Type B pancreatic cell (in vitro differentiated cells): ENCODE measurements around the gene CLIP4. TPM values are rescaled to one million over a fixed set of nuclear protein-coding genes. Genes with fewer than 3 reads are reported as not detected.

Source experiments
- DNase-seq: peaks from one replicate; pipeline ENCODE4 v3.0.0; 2021; ENCODE audit warnings: mixed read lengths; ENCODE audit not compliant: unreplicated experiment; ENCODE audit errors: extremely low spot score
- H3K27ac Mint-ChIP-seq: 2 replicates; pipeline ENCODE4 v1.8.0; 2021; ENCODE audit warnings: mild to moderate bottlenecking, mixed read lengths
- H3K27me3 Mint-ChIP-seq: 2 replicates; pipeline ENCODE4 v1.8.0; 2021; ENCODE audit warnings: mixed read lengths
- H3K36me3 Mint-ChIP-seq: 2 replicates; pipeline ENCODE4 v1.8.0; 2021; ENCODE audit warnings: mixed read lengths
- H3K4me1 Mint-ChIP-seq: one replicate; pipeline ENCODE4 v1.8.0; 2021; ENCODE audit warnings: mixed read lengths; ENCODE audit not compliant: unreplicated experiment
- H3K4me3 Mint-ChIP-seq: 2 replicates; pipeline ENCODE4 v1.8.0; 2021; ENCODE audit warnings: mild to moderate bottlenecking, mixed read lengths
- H3K9me3 Mint-ChIP-seq: 2 replicates; pipeline ENCODE4 v1.8.0; 2021; ENCODE audit warnings: mixed read lengths
- total RNA-seq: library from RNA; stranded (reverse); gene quantifications from 2 replicates; pipeline ENCODE4 v1.2.1, GENCODE V29; 2021; ENCODE audit warnings: low replicate concordance
- TF ChIP-seq, protein P1 (sequence below): fragments of 200-600 bp; sonication (generic); conservative IDR thresholded peaks from 2 replicates; pipeline ENCODE4 v1.5.0; 2021; ENCODE audit warnings: antibody characterized with exemption, mild to moderate bottlenecking

The CLIP4 gene
- total RNA-seq, 1 donor from 2014 or later, result 12.1 TPM

DNA sequence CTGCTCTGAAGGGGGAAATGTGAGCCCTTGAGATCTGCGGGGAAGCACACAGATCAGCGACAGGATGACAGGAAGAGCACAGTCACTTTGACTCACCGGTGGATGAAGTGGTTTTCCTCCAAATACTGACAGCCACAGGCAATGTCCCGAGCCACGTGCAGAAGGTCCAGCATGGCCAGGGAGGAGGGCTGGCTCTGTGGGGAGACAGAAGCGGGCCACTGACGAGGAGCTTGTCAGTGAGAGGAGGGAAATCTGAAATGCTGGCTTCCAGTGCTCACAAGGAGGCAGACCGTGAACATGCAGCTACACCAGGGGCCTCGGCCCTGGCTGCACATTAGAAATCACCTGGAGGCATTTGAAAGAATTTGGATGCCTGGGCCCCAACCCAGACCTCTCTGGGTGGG is 98.7 kb downstream of the CLIP4 start:
- peak; percentile 56 for DNase-seq
- Mint-ChIP-seq H3K4me3 (no peak overlapping the region), H3K27ac (no peak overlapping the region), H3K4me1 (peaks cover 12% of the 10 kb centered on the region), H3K9me3 (no peaks in the 10 kb centered on the region), H3K36me3 (no peaks in the 10 kb centered on the region), H3K27me3 (no peaks in the 10 kb centered on the region)
- TF ChIP-seq, protein P1, sequence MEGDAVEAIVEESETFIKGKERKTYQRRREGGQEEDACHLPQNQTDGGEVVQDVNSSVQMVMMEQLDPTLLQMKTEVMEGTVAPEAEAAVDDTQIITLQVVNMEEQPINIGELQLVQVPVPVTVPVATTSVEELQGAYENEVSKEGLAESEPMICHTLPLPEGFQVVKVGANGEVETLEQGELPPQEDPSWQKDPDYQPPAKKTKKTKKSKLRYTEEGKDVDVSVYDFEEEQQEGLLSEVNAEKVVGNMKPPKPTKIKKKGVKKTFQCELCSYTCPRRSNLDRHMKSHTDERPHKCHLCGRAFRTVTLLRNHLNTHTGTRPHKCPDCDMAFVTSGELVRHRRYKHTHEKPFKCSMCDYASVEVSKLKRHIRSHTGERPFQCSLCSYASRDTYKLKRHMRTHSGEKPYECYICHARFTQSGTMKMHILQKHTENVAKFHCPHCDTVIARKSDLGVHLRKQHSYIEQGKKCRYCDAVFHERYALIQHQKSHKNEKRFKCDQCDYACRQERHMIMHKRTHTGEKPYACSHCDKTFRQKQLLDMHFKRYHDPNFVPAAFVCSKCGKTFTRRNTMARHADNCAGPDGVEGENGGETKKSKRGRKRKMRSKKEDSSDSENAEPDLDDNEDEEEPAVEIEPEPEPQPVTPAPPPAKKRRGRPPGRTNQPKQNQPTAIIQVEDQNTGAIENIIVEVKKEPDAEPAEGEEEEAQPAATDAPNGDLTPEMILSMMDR, result no peak

DNA sequence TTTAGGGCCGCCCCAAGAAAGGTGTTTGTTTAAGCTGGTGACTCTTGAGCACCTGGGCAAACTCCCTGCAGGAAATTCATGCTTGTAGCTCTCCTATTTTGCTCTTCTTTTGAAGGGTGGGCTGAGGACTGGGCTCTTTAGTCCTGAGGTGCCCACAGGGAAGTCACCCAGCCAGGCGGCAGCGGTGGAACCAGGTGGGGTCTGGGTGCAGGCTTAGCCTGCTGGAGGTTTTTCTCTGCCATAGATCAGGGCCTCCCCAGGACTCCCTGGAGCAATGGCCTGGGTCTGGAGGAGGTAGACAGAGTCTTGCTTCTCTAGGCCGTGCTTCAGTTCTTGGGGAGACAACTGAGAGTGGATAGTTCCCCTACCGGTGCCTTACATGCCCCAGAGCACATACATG is 99.9 kb downstream of the CLIP4 start:
- Mint-ChIP-seq H3K36me3 (no peaks in the 10 kb centered on the region), H3K27ac (no peak overlapping the region), H3K27me3 (no peaks in the 10 kb centered on the region), H3K9me3 (no peaks in the 10 kb centered on the region), H3K4me1 (peaks cover 12% of the 10 kb centered on the region), H3K4me3 (no peak overlapping the region)
- TF ChIP-seq, protein P1, result no peak
- peak; percentile 58 for DNase-seq

DNA sequence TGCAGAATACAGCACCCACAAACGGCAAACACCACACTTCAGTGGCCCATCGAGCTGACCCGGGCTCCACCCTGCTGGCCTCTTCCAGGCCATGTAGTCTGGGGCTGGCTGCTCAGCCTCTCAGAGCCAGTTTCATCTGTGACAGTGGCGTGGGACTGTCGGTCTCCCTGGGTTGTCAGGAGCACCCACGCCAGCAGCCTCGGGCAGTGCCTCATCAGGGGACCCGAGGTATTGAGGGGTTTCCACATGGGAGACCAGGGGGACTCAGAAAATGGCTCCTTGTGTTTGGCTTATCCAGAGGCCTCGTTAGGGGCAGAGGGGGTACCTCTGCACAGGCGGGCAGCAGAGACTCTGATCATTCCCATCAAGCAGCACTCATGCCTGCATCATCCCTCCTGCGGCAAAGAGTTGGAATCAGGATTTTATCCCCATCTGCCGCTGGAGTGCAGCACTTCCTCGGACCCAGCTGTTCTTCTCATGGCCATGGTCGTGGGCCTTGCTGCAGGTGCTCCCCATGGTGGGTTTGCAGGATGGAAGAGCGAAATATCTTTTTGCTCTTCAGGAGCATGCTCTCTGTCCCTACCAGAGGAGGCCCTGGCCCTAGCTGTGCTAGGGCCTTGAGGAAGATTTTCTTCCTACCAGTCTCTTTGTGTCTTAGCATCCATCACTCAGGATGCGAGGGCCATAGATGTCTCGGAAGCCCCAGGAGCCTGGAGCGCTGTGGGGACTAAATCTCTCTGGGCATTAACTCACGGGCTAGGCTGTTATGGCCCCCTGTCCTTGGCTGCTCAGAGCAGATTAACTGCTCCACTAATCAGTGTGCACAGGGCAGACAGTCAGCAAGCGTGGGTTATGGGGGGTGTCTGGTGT is 100.8 kb downstream of the CLIP4 start:
- TF ChIP-seq, protein P1, result no peak
- H3K27ac Mint-ChIP-seq, result no peak overlapping the region
- H3K4me1 Mint-ChIP-seq, result peaks cover 12% of the 10 kb centered on the region
- no peaks in the 10 kb centered on the region for H3K9me3 Mint-ChIP-seq
- H3K4me3 Mint-ChIP-seq, result no peak overlapping the region
- DNase-seq, result peak; percentile 49
- no peaks in the 10 kb centered on the region for H3K36me3 Mint-ChIP-seq
- no peaks in the 10 kb centered on the region for H3K27me3 Mint-ChIP-seq

DNA sequence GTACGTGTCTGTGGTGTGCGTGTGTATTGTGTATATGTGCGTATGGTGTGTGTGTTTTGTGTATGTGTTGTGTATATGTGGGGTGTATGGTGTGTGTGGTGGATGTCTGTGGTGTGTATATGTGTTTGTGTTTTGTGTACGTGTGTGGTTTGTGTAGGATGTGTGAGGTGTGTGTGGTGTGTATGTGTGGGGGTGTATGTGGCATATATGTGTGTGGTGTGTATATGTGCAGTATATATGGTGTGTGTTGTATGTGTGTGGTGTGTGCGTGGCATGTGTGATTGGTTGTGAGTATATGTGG is 101.3 kb downstream of the CLIP4 start:
- Mint-ChIP-seq H3K4me3 (no peak overlapping the region), H3K9me3 (no peaks in the 10 kb centered on the region), H3K27me3 (no peaks in the 10 kb centered on the region), H3K4me1 (peaks cover 12% of the 10 kb centered on the region), H3K27ac (no peak overlapping the region), H3K36me3 (no peaks in the 10 kb centered on the region)
- TF ChIP-seq, protein P1, result no peak
- no peak for DNase-seq

DNA sequence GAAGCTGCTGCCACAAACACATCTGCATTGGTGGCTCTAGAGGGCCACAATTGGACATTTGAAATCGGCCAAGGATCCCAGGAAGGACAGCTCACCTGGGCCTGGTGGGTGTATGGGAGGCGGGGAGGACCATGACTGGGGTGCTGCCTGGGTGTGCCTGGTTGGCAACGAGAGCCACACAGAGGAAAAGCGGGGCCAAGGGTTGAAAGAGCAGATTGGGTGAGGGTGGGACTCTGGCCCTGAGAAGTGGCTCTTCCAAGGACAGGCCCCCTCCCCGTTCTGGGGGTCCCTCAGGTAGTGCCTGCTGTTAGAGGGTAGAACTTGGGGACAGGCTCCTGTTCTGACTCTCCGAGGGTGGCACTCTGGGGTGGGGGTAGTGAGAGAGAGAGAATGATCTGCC is 102.9 kb downstream of the CLIP4 start:
- Mint-ChIP-seq H3K27me3 (no peaks in the 10 kb centered on the region), H3K4me3 (no peak overlapping the region), H3K36me3 (peaks cover 3% of the 10 kb centered on the region), H3K9me3 (no peaks in the 10 kb centered on the region), H3K27ac (no peak overlapping the region), H3K4me1 (peaks cover 8% of the 10 kb centered on the region)
- TF ChIP-seq, protein P1, result no peak
- DNase-seq, result no peak
